HepG2 (cell line): ENCODE data around the gene PDIK1L. TPM values are rescaled to one million over a fixed set of nuclear protein-coding genes. Genes with fewer than 3 reads are reported as not detected.

Experiments used
- ATAC-seq: fragments of 200-7000 bp; cut with Tn5 transposase; 3 replicates; pipeline ENCODE4 v1.9.1; 2020; ENCODE audit warnings: mild to moderate bottlenecking, moderate library complexity
- BruUV-seq: library from RNA; stranded (reverse); fragments of 400-500 nt; replicated peaks from 2 replicates; lab custom pipeline; 2021; lab: Mats Ljungman, UMichigan
- CTCF ChIA-PET: fragments of 300-600 bp; formaldehyde crosslinking; extraction: SDS; loops from one replicate; lab custom pipeline; 2021; ENCODE audit warnings: low total read pairs, inconsistent platforms, low intra/inter-chr PET ratio; lab: Yijun Ruan, JAX
- POLR2A ChIA-PET: fragments of 350-600 bp; sonication (Branson Sonifier 250); formaldehyde crosslinking; loops from one replicate; lab custom pipeline; 2020; ENCODE audit warnings: antibody characterized with exemption, inconsistent platforms; lab: Yijun Ruan, JAX
- DNase-seq: peaks from one replicate; pipeline ENCODE4 v3.0.0-alpha.2; 2015; ENCODE audit warnings: low spot score
- FAIRE-seq: peaks from 3 replicates; lab custom pipeline; 2011; peaks lifted over from hg19 to GRCh38; lab: Jason Lieb, UNC
- H2AFZ ChIP-seq: one replicate; pipeline ENCODE4 v1.6.1; 2011; ENCODE audit warnings: low read length, inconsistent platforms
- H3K27ac ChIP-seq: fragments of 300-600 bp; 3 replicates; pipeline ENCODE4 v1.8.0; 2011; ENCODE audit warnings: mixed run types, mild to moderate bottlenecking, mixed read lengths, low read length, inconsistent platforms; ENCODE audit not compliant: insufficient read depth; ENCODE audit errors: extremely low read length
- H3K27me3 ChIP-seq, 2 experiments: fragments of 200-600 bp in 1 of 2; 2 replicates in 1 of 2; 3 replicates in 1 of 2; pipeline versions ENCODE4 v1.6.0 to v1.8.0; 2011; ENCODE audit warnings: low read length in 2 of 2, mild to moderate bottlenecking in 2 of 2, moderate library complexity in 2 of 2, inconsistent platforms in 1 of 2; ENCODE audit not compliant: insufficient read depth in 2 of 2, control insufficient read depth in 1 of 2
- H3K36me3 ChIP-seq, 2 experiments: fragments of 200-600 bp in 1 of 2; replicated peaks in 1 of 2; 2 replicates in 1 of 2; 3 replicates in 1 of 2; pipeline versions ENCODE4 v1.5.1 to v1.8.0; 2011; ENCODE audit warnings: low read length in 2 of 2, inconsistent platforms in 1 of 2; ENCODE audit not compliant: insufficient read depth in 2 of 2, control insufficient read depth in 1 of 2
- H3K4me1 ChIP-seq: 2 replicates; pipeline ENCODE4 v1.5.1; 2012; ENCODE audit warnings: low read length, inconsistent platforms; ENCODE audit not compliant: insufficient read depth
- H3K4me2 ChIP-seq: 2 replicates; pipeline ENCODE4 v1.6.0; 2011; ENCODE audit warnings: low read depth, low read length, inconsistent platforms
- H3K4me3 ChIP-seq, 3 experiments: fragments of 200-600 bp in 1 of 3; sonication (generic), shearing (Covaris generic) in 1 of 3; replicated peaks in 1 of 3; 2 replicates each; pipeline ENCODE4 v1.5.1; 2011 to 2016; ENCODE audit warnings: low read length in 3 of 3, inconsistent platforms in 2 of 3, low read depth in 2 of 3, mild to moderate bottlenecking in 2 of 3, control low read depth in 1 of 3, mixed read lengths in 1 of 3; ENCODE audit not compliant: insufficient read depth in 1 of 3
- H3K79me2 ChIP-seq: one replicate; pipeline ENCODE4 v1.6.1; 2011; ENCODE audit warnings: low read length, inconsistent platforms; ENCODE audit not compliant: insufficient read depth
- H3K9ac ChIP-seq: 2 replicates; pipeline ENCODE4 v1.6.0; 2011; ENCODE audit warnings: mild to moderate bottlenecking, low read depth, low read length, inconsistent platforms; ENCODE audit not compliant: insufficient read depth
- H3K9me3 ChIP-seq: 2 replicates; pipeline ENCODE4 v1.5.1; 2012; ENCODE audit warnings: mild to moderate bottlenecking, low read length
- H4K20me1 ChIP-seq: 2 replicates; pipeline ENCODE4 v1.6.0; 2011; ENCODE audit warnings: inconsistent platforms, mild to moderate bottlenecking, low read length, moderate library complexity; ENCODE audit not compliant: insufficient read depth
- ELF3 ChIP-seq: IDR thresholded peaks from 2 replicates; pipeline ENCODE4 v1.6.1; 2016; ENCODE audit warnings: missing genetic modification reagents, missing compliant biosample characterization
- FOXA3 ChIP-seq: IDR thresholded peaks from 2 replicates; pipeline ENCODE4 v1.6.1; 2016; ENCODE audit warnings: missing genetic modification reagents, missing compliant biosample characterization
- HNF4G ChIP-seq, 2 experiments: sonication (generic) in 1 of 2; formaldehyde crosslinking in 1 of 2; IDR thresholded peaks; 2 replicates each; pipeline versions ENCODE4 v1.4.0 to v1.6.1; 2011 to 2020; ENCODE audit warnings: borderline replicate concordance in 2 of 2, low read depth in 2 of 2, mild to moderate bottlenecking in 2 of 2, low read length in 1 of 2, missing genetic modification reagents in 1 of 2, moderate library complexity in 1 of 2
- HNRNPH1 ChIP-seq: fragments of 200-400 bp; formaldehyde crosslinking; optimal IDR thresholded peaks from 2 replicates; pipeline ENCODE3; 2017; ENCODE audit warnings: mild to moderate bottlenecking, low read depth, low read length
- IRF2 ChIP-seq: IDR thresholded peaks from 2 replicates; pipeline ENCODE4 v1.6.1; 2018; ENCODE audit warnings: missing genetic modification reagents, missing compliant biosample characterization
- PHB2 ChIP-seq: fragments of 450-650 bp; IDR thresholded peaks from 2 replicates; pipeline ENCODE4 v1.6.1; 2018; ENCODE audit not compliant: partially characterized antibody
- PPARG ChIP-seq: conservative IDR thresholded peaks from 2 replicates; pipeline ENCODE4 v1.6.1; 2016; ENCODE audit warnings: missing biosample characterization, missing genetic modification reagents
- RAD21 ChIP-seq: fragments of 450-650 bp; formaldehyde crosslinking; IDR thresholded peaks from 2 replicates; pipeline ENCODE4 v1.5.0; 2020; ENCODE audit warnings: mild to moderate bottlenecking
- RXRB ChIP-seq: IDR thresholded peaks from 2 replicates; pipeline ENCODE4 v1.6.1; 2016; ENCODE audit warnings: borderline replicate concordance, missing genetic modification reagents, missing compliant biosample characterization
- SRSF9 ChIP-seq: fragments of 200-400 bp; formaldehyde crosslinking; IDR thresholded peaks from 2 replicates; pipeline ENCODE4 v1.6.1; 2018; ENCODE audit warnings: borderline replicate concordance, mild to moderate bottlenecking, low read depth, low read length; ENCODE audit not compliant: insufficient read depth, poor library complexity, severe bottlenecking
- XRCC5 ChIP-seq: fragments of 200-400 bp; formaldehyde crosslinking; optimal IDR thresholded peaks from 2 replicates; pipeline ENCODE3; 2017; ENCODE audit warnings: mild to moderate bottlenecking, low read length
- ZNF124 ChIP-seq: sonication (generic); formaldehyde crosslinking; IDR thresholded peaks from 2 replicates; pipeline ENCODE4 v1.4.0; 2020; ENCODE audit warnings: missing genetic modification reagents
- ZNF136 ChIP-seq: sonication (generic); formaldehyde crosslinking; IDR thresholded peaks from 2 replicates; pipeline ENCODE4 v1.8.1; 2022; ENCODE audit warnings: low read depth, mild to moderate bottlenecking, moderate library complexity, missing genetic modification reagents
- ZNF138 ChIP-seq: sonication (generic); formaldehyde crosslinking; IDR thresholded peaks from 2 replicates; pipeline ENCODE4 v1.5.0; 2020; ENCODE audit warnings: mild to moderate bottlenecking, low read depth, missing genetic modification reagents
- ZNF883 ChIP-seq: sonication (generic); formaldehyde crosslinking; IDR thresholded peaks from 2 replicates; pipeline ENCODE4 v1.5.1; 2020; ENCODE audit warnings: mild to moderate bottlenecking, missing genetic modification reagents; ENCODE audit errors: not compliant biosample characterization
- ZSCAN9 ChIP-seq: IDR thresholded peaks from 2 replicates; pipeline ENCODE4 v1.6.1; 2016; ENCODE audit warnings: borderline replicate concordance
- WGBS: methylation state at CpG from one replicate; pipeline ENCODE4 v1.1.6; 2017; ENCODE audit warnings: low lambda C conversion rate; 5-methylcytosine and 5-hydroxymethylcytosine counted together
- in situ Hi-C: cut with HindIII; loops from 2 replicates; pipeline ENCODE4 v1.10.0; 2017; ENCODE audit warnings: low pct_unique_long_range_greater_than_20kb; ENCODE audit not compliant: extremely low pct_ligation_motif_present
- intact Hi-C: fragments of 100-400 bp; cut with micrococcal nuclease; formaldehyde crosslinking; loops from one replicate; pipeline ENCODE4 v1.10.0; 2022; ENCODE audit not compliant: unreplicated experiment
- polyA plus RNA-seq, 8 experiments: library from polyadenylated mRNA; depleted of rRNA in 3 of 8; stranded (reverse) in 7 of 8; unstranded in 1 of 8; fragments of >200 nt; fragmentation: Illumina TruSeq in 4 of 8; extraction: Trizol in 4 of 8; gene quantifications; 2 replicates each; pipeline versions ENCODE4 v1.2.1 to v1.2.3, GENCODE V29; 2011 to 2016; ENCODE audit warnings: low read depth in 4 of 8, missing spikeins in 1 of 8, mixed read lengths in 1 of 8; ENCODE audit not compliant: insufficient read depth in 1 of 8
- total RNA-seq, 5 experiments: library from RNA; depleted of rRNA; stranded (reverse); fragments of >200 nt; fragmentation: Illumina TruSeq; extraction: Trizol; gene quantifications; 2 replicates each; pipeline ENCODE4 v1.2.3, GENCODE V29; 2016; ENCODE audit warnings: low read depth in 1 of 5
- TF ChIP-seq, protein P1 (sequence below): sonication (generic); formaldehyde crosslinking; conservative IDR thresholded peaks from 2 replicates; pipeline ENCODE4 v1.4.0; 2020; ENCODE audit warnings: missing genetic modification reagents
- TF ChIP-seq, protein P2 (sequence below), 2 experiments: sonication (generic) in 1 of 2; formaldehyde crosslinking in 1 of 2; IDR thresholded peaks; 2 replicates each; pipeline versions ENCODE4 v1.4.0 to v1.6.1; 2018 to 2020; ENCODE audit warnings: missing genetic modification reagents in 2 of 2, borderline replicate concordance in 1 of 2, low read depth in 1 of 2, mild to moderate bottlenecking in 1 of 2, missing biosample characterization in 1 of 2

PDIK1L gene
- total and polyA plus RNA-seq, 2 of the 13 experiments (the other 11 are each of a cell fraction or from before 2014, with no cell fraction given), result 1.9 to 4.6 TPM

DNA sequence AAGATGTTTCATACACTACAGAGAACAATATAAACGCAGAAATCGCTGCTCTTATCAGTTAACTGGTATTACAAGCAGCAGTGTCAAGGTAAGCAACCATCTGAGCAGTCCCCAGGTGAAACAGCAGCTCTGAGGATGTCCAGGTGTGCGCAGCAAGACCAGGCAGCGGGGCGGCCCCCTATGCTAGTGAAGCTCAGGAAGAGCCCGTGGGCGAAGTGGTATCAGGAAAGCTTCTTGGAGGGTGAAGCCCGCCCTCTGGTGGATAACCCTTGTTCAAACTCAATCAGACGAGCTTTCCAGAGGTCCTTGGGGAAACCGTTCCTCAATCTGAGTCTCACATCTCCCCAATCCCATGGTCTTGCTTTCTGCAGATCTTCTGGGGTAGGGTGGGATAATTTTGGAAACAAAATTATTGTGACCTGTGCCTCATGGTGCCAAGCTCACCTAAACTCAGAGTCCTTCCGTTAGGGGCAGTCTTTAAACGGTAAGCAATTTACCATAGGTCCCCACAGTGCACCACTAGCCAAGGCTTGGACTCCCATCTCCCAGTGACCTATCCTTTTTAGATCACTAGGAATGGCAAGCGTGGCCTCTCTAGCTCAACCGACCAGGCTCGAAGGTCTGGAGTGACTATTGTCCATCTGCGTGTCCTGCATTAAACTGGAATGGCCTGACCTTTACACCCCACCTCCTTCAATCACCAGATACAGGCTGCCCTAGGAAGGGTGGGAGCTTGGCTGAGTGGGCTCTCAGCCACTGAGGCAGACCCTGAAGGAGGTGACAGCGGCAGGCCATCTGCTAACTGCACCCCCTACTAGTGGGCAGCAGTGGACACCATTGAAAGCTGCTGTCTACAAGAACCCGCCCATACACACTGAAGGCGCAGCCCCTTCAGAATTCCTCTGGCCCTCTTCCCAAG, 33.7 kb downstream of the PDIK1L start:
- Histone ChIP-seq H3K79me2 (no peaks in the 10 kb centered on the region), H3K9me3 (no peaks in the 10 kb centered on the region), H3K27me3 (peaks cover 0 to 7% of the 10 kb centered on the region in 2 experiments; a peak in 4 of 5 replicates), H3K36me3 (no peaks in the 10 kb centered on the region), H3K9ac (no peak overlapping the region), H4K20me1 (no peaks in the 10 kb centered on the region), H2AFZ (no peak overlapping the region), H3K4me3 (no peak overlapping the region), H3K27ac (no peak overlapping the region), H3K4me2 (no peak overlapping the region), H3K4me1 (peaks cover 9% of the 10 kb centered on the region; the same call in 1 of the 2 replicates)
- POLR2A ChIA-PET, result interaction anchor here (0.7 to 1.2 kb wide), 5 partner anchors 33 to 110 kb away, joined by 3 to 7 read pairs (median 3); partner anchors contain the start of genes CEP85 and PDIK1L
- peak; percentile 80 for DNase-seq
- CTCF ChIA-PET, result interaction anchor here (2.1 to 4.3 kb wide), 2 partner anchors 40 to 109 kb away, joined by 11 to 66 read pairs; no protein-coding TSS in a partner anchor
- peak; percentile 94 for ATAC-seq
- intact Hi-C loops (loop anchor here (1.0 kb wide), 2 partner anchors 40 to 110 kb away; no protein-coding TSS in a partner anchor), in situ Hi-C loops (no loop called here)
- no TSS peak for BruUV-seq
- peak; percentile 85 for FAIRE-seq
- 2% methylated on average over 12 of the region's 19 CpGs for WGBS
- TF ChIP-seq PHB2 (no peak), ZNF124 (CRISPR knock-in tag) (0 out of 2 replicates have a peak, but pooled peaks have one; percentile 56), HNF4G (IDR thresholded peaks at IDR 0.05; ENCODE audit: borderline replicate concordance, low read depth, low read length) (no peak), HNF4G (CRISPR knock-in tag; IDR thresholded peaks at IDR 0.05; ENCODE audit: borderline replicate concordance, low read depth) (no peak), ZNF136 (CRISPR knock-in tag) (no peak), FOXA3 (CRISPR knock-in tag) (0 out of 2 replicates have a peak, but pooled peaks have one; percentile 23), RAD21 (CRISPR knock-in tag) (peak; percentile 83), SRSF9 (no peak), IRF2 (CRISPR knock-in tag) (0 out of 2 replicates have a peak, but pooled peaks have one; percentile 26), XRCC5 (peak; percentile 52), ELF3 (CRISPR knock-in tag) (peak; percentile 50; the same call in 1 of the 2 replicates), RXRB (CRISPR knock-in tag) (0 out of 2 replicates have a peak, but pooled peaks have one; percentile 16), ZNF138 (CRISPR knock-in tag) (no peak), ZNF883 (CRISPR knock-in tag) (no peak), ZSCAN9 (CRISPR knock-in tag) (0 out of 2 replicates have a peak, but pooled peaks have one; percentile 32), HNRNPH1 (no peak), PPARG (CRISPR knock-in tag) (0 out of 2 replicates have a peak, but pooled peaks have one; percentile 25)
- TF ChIP-seq, protein P1, sequence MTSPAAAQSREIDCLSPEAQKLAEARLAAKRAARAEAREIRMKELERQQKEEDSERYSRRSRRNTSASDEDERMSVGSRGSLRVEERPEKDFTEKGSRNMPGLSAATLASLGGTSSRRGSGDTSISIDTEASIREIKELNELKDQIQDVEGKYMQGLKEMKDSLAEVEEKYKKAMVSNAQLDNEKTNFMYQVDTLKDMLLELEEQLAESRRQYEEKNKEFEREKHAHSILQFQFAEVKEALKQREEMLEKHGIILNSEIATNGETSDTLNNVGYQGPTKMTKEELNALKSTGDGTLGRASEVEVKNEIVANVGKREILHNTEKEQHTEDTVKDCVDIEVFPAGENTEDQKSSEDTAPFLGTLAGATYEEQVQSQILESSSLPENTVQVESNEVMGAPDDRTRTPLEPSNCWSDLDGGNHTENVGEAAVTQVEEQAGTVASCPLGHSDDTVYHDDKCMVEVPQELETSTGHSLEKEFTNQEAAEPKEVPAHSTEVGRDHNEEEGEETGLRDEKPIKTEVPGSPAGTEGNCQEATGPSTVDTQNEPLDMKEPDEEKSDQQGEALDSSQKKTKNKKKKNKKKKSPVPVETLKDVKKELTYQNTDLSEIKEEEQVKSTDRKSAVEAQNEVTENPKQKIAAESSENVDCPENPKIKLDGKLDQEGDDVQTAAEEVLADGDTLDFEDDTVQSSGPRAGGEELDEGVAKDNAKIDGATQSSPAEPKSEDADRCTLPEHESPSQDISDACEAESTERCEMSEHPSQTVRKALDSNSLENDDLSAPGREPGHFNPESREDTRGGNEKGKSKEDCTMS (CRISPR knock-in tag), result no peak
- TF ChIP-seq, protein P2, sequence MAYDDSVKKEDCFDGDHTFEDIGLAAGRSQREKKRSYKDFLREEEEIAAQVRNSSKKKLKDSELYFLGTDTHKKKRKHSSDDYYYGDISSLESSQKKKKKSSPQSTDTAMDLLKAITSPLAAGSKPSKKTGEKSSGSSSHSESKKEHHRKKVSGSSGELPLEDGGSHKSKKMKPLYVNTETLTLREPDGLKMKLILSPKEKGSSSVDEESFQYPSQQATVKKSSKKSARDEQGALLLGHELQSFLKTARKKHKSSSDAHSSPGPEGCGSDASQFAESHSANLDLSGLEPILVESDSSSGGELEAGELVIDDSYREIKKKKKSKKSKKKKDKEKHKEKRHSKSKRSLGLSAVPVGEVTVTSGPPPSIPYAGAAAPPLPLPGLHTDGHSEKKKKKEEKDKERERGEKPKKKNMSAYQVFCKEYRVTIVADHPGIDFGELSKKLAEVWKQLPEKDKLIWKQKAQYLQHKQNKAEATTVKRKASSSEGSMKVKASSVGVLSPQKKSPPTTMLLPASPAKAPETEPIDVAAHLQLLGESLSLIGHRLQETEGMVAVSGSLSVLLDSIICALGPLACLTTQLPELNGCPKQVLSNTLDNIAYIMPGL (CRISPR knock-in tag; IDR thresholded peaks at IDR 0.05; ENCODE audit: borderline replicate concordance in 1 of 2, low read depth in 1 of 2), result 0 out of 4 replicates have a peak, but pooled peaks of 1 of the 2 experiments have one; percentile 50
